ENCODE results near the gene PEX16. TPM values are rescaled to one million over a fixed set of nuclear protein-coding genes. Genes with fewer than 3 reads are reported as not detected.

Gene PEX16
- total RNA-seq, 2 experiments from 2014 or later = 41.0 to 43.9 TPM

DNA sequence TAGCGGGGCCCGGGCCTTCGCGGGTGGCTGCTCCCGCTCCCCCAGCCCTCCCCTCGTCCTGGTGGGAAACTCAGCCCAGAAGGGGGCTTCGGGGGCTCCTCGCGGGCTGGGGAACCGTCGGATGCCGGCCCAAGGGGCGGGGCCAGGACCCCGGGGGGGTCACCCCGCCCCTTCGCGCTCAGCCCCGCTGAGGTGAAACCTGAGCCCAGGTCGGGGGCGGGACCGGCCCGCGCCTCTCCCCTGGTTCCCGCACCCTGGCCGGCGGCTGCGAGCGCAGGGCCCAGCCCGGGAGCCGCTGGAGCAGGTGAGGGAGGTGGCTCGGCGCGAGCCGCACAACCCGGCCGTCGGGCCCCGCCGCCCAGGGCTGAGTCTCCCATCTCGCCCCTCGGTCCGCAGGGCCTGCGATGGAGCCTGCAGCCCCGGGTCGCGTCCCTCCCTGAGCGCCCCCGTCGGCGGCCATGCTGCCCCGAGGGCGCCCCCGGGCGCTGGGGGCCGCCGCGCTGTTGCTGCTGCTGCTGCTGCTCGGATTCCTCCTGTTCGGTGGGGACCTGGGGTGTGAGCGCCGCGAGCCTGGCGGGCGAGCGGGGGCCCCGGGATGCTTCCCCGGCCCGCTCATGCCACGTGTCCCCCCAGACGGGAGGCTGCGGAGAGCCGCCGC, 4.9 kb upstream of the PEX16 start, which contains the start of gene LARGE2:
TSS of gene LARGE2 (plus strand) at position 232 of the 658 bp plus-strand sequence. CDS start at position 459, 227 bp downstream.
- peak within 1 kb of the TSS; percentile 55; the same call in 1 of the 2 replicates for H2AFZ ChIP-seq (ENCODE audit: low read length)
- H3K9me2 ChIP-seq (ENCODE audit: insufficient read depth, low read length) = no peaks in the 10 kb centered on the region
- DNase-seq (ENCODE audit: low spot score) = no peak
- no peak for TF ChIP-seq EZH2phosphoT487 (IDR thresholded peaks at IDR 0.05; ENCODE audit: borderline replicate concordance, low read depth, low read length)
- TF ChIP-seq, protein P1, sequence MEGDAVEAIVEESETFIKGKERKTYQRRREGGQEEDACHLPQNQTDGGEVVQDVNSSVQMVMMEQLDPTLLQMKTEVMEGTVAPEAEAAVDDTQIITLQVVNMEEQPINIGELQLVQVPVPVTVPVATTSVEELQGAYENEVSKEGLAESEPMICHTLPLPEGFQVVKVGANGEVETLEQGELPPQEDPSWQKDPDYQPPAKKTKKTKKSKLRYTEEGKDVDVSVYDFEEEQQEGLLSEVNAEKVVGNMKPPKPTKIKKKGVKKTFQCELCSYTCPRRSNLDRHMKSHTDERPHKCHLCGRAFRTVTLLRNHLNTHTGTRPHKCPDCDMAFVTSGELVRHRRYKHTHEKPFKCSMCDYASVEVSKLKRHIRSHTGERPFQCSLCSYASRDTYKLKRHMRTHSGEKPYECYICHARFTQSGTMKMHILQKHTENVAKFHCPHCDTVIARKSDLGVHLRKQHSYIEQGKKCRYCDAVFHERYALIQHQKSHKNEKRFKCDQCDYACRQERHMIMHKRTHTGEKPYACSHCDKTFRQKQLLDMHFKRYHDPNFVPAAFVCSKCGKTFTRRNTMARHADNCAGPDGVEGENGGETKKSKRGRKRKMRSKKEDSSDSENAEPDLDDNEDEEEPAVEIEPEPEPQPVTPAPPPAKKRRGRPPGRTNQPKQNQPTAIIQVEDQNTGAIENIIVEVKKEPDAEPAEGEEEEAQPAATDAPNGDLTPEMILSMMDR (conservative IDR thresholded peaks at IDR 0.05; ENCODE audit: low read length) = no peak
- H3K9me3 ChIP-seq (ENCODE audit: low read length) = no peaks in the 10 kb centered on the region
- H4K20me1 ChIP-seq (ENCODE audit: insufficient read depth, low read length) = no peaks in the 10 kb centered on the region
- no peak within 1 kb of the TSS for H3K27ac ChIP-seq (ENCODE audit: low read depth, low read length, poor library complexity, severe bottlenecking)
- H3K4me1 ChIP-seq (ENCODE audit: insufficient read depth, low read length, poor library complexity, severe bottlenecking) = peaks cover 44% of the 10 kb centered on the region
- H3K36me3 ChIP-seq (ENCODE audit: insufficient read depth, low read length) = no peaks in the 10 kb centered on the region
- no peaks in the 10 kb centered on the region for H3K79me2 ChIP-seq (ENCODE audit: insufficient read depth, low read depth, low read length)
- ChIA-PET CTCF (ENCODE audit: unreplicated experiment) (no interaction called here), POLR2A (no interaction called here)
- peak within 1 kb of the TSS; percentile 36 for H3K4me3 ChIP-seq (ENCODE audit: low read depth, low read length, poor library complexity, severe bottlenecking)
- BruUV-seq (replicated peaks) = no TSS peak
- intact Hi-C loops (cut with micrococcal nuclease; ENCODE audit: unreplicated experiment) = no loop called here
- peak within 1 kb of the TSS; percentile 51 for H3K4me2 ChIP-seq (ENCODE audit: low read length)

DNA sequence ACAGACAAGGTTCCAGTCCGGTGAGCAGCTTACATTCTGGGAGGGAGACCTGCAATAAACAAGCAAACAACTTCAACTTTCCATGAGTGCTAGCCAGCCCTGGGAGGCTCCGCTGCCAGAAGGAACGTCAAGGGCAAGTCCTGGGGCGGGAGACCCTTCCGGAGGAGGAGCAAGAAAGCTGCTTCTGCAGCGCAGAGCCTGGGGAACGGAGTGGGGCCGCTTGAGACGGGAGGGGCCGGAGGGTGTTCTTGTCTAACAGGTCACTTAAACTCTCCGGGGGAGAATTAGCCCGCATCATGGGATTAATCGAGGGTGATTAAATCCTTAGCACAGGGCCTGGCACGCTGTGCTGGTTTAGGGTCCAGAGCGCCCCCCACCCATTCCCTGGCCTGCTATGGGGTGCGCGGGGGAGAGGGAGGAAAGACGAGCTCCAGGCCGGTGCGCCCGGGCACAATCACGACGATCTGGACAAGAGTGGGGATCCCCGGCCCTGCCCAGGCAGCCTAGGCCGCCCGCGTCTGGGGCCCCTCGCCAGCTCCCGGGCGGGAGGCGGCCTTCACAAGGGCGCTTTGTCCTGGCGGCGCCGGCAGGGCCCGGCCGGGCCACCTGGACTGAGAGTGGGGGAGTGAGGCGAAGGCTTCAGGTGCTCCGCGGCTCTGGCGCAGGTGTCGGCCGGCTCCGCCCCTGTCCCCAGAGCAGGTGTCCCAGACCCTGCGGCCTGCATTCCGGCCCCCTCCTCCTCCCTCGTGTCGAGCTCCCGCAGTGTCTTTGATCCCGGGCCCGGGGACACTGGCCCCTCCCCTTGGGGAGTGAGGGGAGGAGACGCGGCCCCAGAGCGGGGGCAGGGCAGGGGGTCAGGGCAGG, 4.1 kb upstream of the PEX16 start:
- peak; percentile 35 for DNase-seq (ENCODE audit: low spot score)
- Histone ChIP-seq H3K9me2 (ENCODE audit: insufficient read depth, low read length) (no peaks in the 10 kb centered on the region), H3K9me3 (ENCODE audit: low read length) (no peaks in the 10 kb centered on the region), H3K27ac (ENCODE audit: low read depth, low read length, poor library complexity, severe bottlenecking) (no peak overlapping the region), H4K20me1 (ENCODE audit: insufficient read depth, low read length) (no peaks in the 10 kb centered on the region), H2AFZ (ENCODE audit: low read length) (no peak overlapping the region), H3K4me1 (ENCODE audit: insufficient read depth, low read length, poor library complexity, severe bottlenecking) (peaks cover 46% of the 10 kb centered on the region), H3K4me2 (ENCODE audit: low read length) (peak overlapping the region; percentile 51), H3K36me3 (ENCODE audit: insufficient read depth, low read length) (no peaks in the 10 kb centered on the region), H3K79me2 (ENCODE audit: insufficient read depth, low read depth, low read length) (peaks cover 6% of the 10 kb centered on the region), H3K4me3 (ENCODE audit: low read depth, low read length, poor library complexity, severe bottlenecking) (peak overlapping the region; percentile 36)
- BruUV-seq (replicated peaks) = no TSS peak
- ChIA-PET CTCF (ENCODE audit: unreplicated experiment) (no interaction called here), POLR2A (interaction anchor here (4.5 kb wide), 1 partner anchor 9 kb away, joined by 33 read pairs; no protein-coding TSS in a partner anchor)
- intact Hi-C loops (cut with micrococcal nuclease; ENCODE audit: unreplicated experiment) = no loop called here
- TF ChIP-seq, protein P1 (conservative IDR thresholded peaks at IDR 0.05; ENCODE audit: low read length) = no peak
- no peak for TF ChIP-seq EZH2phosphoT487 (IDR thresholded peaks at IDR 0.05; ENCODE audit: borderline replicate concordance, low read depth, low read length)

Measured in OCI-LY7 (cell line).